Glomerular endothelial cell (primary cell): ENCODE data around the gene RNF43. TPM values are rescaled to one million over a fixed set of nuclear protein-coding genes. Genes with fewer than 3 reads are reported as not detected.
A peak's percentile ranks its signal among the peaks of the same experiment; 100 is the strongest.

Source experiments
- DNase-seq: peaks from one replicate; pipeline ENCODE4 v3.0.0-alpha.2; 2011; ENCODE audit warnings: low read depth, low spot score; ENCODE audit errors: extremely low read depth
- total RNA-seq: library from RNA; depleted of rRNA; stranded (reverse); fragments of >200 nt; gene quantifications from 2 replicates; pipeline ENCODE4 v1.2.3, GENCODE V29; 2015

The RNF43 gene
- total RNA-seq = 0.05 TPM in 1 of 2 replicates, not detected in the other

GRCh38 chr17:58417300-58418092, at the start of gene RNF43:
RNF43 (minus strand) TSS chr17:58417534; CDS start chr17:58415577, 1,957 bp downstream.
- peak; percentile 7 for DNase-seq

DNA sequence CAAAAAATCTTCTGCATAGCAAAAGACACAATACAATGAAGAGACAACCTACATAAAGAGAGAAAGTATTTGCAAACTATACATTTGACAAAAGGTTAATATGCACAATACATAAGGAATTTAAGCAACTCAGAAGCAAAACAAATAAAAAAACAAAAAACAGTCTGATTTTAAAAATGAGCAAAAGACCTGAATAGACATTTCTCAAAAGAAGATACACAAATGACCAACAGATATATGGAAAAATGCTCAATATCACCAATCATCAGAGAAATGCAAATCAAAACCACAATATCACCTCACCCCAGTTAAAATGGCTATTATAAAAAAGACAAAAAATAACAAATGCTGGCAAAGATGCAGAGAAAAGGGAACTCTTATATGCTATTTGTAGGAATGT, 38.2 kb upstream of the RNF43 start:
- DNase-seq = no peak

GRCh38 chr17:58452738-58453137, 35.4 kb upstream of the RNF43 start:
- DNase-seq = no peak

DNA sequence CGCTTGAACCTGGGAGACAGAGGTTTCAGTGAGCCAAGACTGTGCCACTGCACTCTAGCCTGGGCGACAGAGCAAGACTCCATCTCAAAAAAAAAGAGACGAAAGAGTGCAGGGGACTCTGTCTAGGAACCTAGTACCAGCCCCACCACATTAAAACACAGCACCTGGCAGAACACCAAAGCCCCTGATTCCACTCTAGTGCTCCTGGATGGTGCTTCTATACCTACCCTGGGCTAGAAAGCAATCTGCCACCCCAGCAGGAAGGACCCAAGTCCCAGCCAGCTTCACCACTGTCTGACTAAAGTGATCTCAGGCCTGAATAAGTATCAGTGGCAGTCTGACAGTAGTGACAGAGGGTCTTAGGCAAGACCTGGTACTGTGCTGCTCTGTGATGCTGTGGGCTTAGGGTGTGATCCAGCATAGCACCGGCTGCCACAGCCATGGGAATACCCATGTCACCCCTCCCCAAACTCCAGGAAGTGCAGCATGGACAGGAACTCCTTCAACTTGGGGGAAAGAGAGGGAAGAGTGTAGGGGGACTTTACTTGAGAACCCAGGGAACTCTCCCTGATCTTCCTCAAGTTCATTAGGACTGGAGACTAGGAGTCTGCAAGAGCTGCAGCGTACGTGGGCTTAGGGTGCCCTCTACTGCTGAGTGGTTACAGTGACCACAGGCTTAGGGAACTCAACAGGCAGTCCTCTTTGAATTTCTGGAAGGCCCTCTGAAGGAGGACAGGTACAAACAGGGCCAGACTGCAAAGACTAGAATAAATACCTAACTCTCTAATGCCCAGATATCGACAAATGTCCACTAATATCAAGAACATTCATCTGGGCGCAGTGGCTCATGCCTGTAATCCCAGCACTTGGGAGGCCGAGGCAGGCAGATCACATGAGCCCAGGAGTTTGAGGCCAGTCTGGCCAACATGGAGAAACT, 30.0 kb upstream of the RNF43 start:
- DNase-seq = peak; percentile 60

DNA sequence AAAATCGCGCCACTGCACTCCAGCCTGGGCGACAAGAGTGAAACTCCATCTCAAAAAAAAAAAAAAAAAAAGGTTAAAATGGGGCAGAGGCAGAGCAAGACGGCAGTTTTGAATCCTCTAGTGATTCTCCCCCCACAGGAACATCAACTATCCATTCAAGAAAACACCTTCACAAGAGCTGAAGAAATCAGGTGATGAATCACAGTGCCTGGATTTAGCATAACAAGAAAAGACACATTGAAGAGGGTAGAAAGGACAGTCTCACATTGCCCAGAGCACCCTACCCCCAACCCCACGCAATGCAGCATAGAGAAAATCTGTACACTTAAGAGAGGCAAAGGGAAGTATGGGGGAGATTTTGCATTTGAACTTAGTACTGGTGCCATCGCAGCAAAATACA, 28.8 kb upstream of the RNF43 start:
- DNase-seq = no peak

- DNase-seq = no peak
Observed at GRCh38 chr17:58436805-58437239, 19.5 kb upstream of the RNF43 start.

- no peak for DNase-seq
Observed at GRCh38 chr17:58436245-58436644, 18.9 kb upstream of the RNF43 start.

DNA sequence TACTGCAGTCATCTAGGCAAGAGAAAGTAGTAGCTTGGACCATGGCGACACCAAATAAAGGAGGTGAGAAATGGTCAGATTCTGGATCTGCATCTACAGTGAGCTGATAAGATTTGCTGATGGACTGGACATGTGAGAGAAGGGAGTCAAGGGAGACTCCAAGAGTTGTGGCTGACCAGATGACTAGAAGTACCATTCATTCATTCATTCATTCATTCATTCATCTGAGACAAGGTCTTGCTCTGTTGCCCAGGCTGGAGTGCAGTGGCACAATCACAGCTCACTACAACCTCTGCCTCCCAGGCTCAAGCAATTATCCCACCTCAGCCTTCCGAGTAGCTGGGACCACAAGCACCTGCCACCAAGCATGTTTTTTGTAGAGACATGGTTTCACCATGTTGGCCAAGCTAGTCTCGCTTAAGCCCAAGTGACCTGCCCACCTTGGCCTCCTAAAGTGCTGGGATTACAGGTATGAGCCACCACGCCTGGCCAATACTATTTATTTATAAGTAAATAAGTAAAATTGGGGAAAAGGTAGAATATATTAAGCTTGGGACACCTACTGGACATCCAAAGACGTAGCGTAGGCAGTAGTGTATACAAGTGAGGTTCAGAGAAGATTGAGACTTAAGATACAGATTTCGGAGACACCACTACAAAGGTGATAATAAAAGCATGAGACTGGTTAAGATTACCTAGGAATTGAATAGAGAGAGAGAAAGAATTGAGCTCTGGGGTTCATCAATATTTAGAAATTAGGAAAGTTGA, 15.7 kb upstream of the RNF43 start:
- no peak for DNase-seq

DNA sequence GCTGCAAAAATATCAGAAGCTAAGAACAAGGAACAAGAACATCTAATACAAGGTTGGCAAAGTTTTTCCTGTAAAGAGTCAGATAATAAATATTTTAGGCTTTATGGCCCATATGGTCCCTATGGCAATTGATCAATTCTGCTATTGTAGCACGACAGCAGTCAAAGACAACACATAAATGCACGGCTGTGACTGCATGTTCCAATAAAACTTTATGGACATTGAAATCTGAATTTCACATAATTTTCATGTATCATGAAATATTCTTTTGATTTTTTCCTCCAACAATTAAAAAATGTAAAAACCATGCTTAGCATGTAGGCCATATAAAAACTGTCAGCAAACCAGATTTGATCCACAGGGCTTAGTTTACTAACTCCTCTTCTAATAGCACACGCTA, 10.5 kb upstream of the RNF43 start:
- no peak for DNase-seq

DNA sequence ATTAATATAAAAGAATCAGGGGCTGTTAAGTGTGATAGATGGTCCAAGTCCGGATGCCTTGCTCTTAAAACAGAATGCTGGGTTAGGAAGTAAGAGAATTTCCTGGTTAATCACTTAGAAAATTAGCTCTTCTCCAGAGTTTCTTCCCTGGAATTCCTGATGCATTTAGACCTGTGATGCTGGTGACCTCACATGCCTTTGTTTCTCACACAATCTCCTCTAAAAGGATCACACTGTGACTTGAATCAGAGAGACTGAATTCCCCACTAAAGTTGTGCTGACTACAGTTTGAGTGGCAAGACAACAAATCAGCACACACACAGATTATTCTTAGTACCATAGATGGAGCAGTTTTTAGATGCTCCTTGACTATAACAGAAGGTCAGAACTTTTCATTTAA, 4.4 kb upstream of the RNF43 start:
- no peak for DNase-seq

GRCh38 chr17:58420827-58421226, 3.5 kb upstream of the RNF43 start:
- DNase-seq = no peak

GRCh38 chr17:58416937-58417299, 416 bp downstream of the RNF43 start:
- DNase-seq = no peak

DNA sequence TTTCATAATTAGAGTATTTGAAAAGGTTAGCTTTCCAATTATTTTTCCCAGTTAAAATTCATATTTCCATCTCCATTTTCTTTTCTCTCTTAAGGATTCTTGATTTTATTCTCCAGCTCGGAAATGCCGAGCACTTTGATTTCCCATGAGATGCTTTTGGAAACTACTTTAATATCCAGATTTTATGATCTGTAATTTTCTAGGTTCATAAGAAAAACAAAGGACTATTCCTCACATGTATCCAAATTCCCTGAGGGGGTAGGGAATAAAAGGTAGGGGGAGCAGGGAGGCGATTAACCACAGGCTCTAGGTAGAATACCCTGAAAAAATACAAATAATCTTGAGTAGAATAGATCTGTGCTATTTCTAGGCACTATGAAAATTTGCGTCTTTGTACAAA, 938 bp downstream of the RNF43 start:
- DNase-seq = no peak

GRCh38 chr17:58415371-58416055, 1.8 kb downstream of the RNF43 start:
- DNase-seq = no peak

- no peak for DNase-seq
Observed at GRCh38 chr17:58414596-58414997, 2.7 kb downstream of the RNF43 start.

- DNase-seq = no peak
Observed at GRCh38 chr17:58413684-58414083, 3.6 kb downstream of the RNF43 start.

- DNase-seq = no peak
Observed at GRCh38 chr17:58412961-58413586, 4.3 kb downstream of the RNF43 start.

GRCh38 chr17:58412064-58412703, 5.2 kb downstream of the RNF43 start:
- DNase-seq = no peak

DNA sequence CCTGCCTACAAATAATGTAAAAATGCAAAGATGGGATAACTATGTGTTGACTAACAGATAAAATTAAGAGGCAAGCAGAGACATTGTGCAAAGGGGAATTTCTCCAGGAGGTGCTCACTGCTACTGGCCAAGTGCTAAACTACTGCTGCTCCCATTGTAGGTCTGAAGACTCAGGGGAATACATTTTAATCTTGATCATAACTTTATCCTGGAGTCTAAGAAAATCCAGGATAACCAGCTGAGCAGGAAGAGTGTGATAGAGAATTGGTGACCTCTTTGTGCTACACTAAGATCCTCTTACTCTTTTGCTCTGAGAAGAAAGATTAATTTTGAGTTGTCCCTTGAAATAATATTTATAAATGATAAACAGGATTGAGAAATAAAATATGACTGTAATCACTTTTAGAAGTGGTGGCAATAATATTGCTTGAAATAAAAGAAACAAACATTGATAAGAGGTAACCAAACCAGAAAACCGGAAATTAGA, 5.9 kb downstream of the RNF43 start:
- no peak for DNase-seq
